DND-41 (cell line): ENCODE results near the gene TMC3.

Experiments
- CTCF ChIP-seq: IDR thresholded peaks from 2 replicates; pipeline ENCODE4 v1.5.1; 2012; ENCODE audit warnings: borderline replicate concordance, low read length, moderate library complexity, mild to moderate bottlenecking; ENCODE audit not compliant: poor library complexity, severe bottlenecking; ENCODE audit errors: extremely low read depth
- EZH2 ChIP-seq: IDR thresholded peaks from 3 replicates; pipeline ENCODE4 v1.6.1; 2012; ENCODE audit warnings: borderline replicate concordance, low read depth, mild to moderate bottlenecking, moderate library complexity, low read length, inconsistent platforms; ENCODE audit not compliant: severe bottlenecking

- TF ChIP-seq CTCF (no peak), EZH2 (no peak)
These were observed 86.0 kb downstream of the TMC3 start for GRCh38 chr15:81288040-81288439.
